Small intestine (tissue), 7 donors: ENCODE data around the gene IFNG. TPM values are rescaled to one million over a fixed set of nuclear protein-coding genes. Genes with fewer than 3 reads are reported as not detected.

Source experiments
- DNase-seq, 2 donors: peaks; one replicate each; pipeline versions ENCODE4 v3.0.0 to v3.0.0-alpha.2; 2013
- FAIRE-seq: peaks from 2 replicates; lab custom pipeline; 2012; peaks lifted over from hg19 to GRCh38; lab: Jason Lieb, UNC
- H3K27ac ChIP-seq, 3 donors: one replicate each; pipeline ENCODE4 v1.5.1; 2013; ENCODE audit warnings: low read length in 2 of 3, mild to moderate bottlenecking in 2 of 3, control low read depth in 1 of 3, inconsistent platforms in 1 of 3, low read depth in 1 of 3, moderate library complexity in 1 of 3
- H3K27me3 ChIP-seq, 3 donors: one replicate each; pipeline ENCODE4 v1.6.1; 2013; ENCODE audit warnings: low read length in 3 of 3, inconsistent platforms in 1 of 3; ENCODE audit not compliant: control insufficient read depth in 3 of 3, insufficient read depth in 3 of 3
- H3K36me3 ChIP-seq, 3 donors: one replicate each; pipeline ENCODE4 v1.6.1; 2013; ENCODE audit warnings: low read length in 3 of 3, inconsistent platforms in 1 of 3, low read depth in 1 of 3, mild to moderate bottlenecking in 1 of 3, moderate library complexity in 1 of 3; ENCODE audit not compliant: control insufficient read depth in 3 of 3, insufficient read depth in 2 of 3
- H3K4me1 ChIP-seq, 3 donors: one replicate each; pipeline ENCODE4 v1.6.1; 2013; ENCODE audit warnings: low read length in 2 of 3, inconsistent platforms in 1 of 3, low read depth in 1 of 3, mild to moderate bottlenecking in 1 of 3, moderate library complexity in 1 of 3; ENCODE audit not compliant: control insufficient read depth in 3 of 3, insufficient read depth in 2 of 3
- H3K4me3 ChIP-seq, 3 donors: one replicate each; pipeline ENCODE4 v1.5.1; 2013; ENCODE audit warnings: low read length in 3 of 3, control low read depth in 1 of 3, inconsistent platforms in 1 of 3, low read depth in 1 of 3, mild to moderate bottlenecking in 1 of 3, moderate library complexity in 1 of 3
- H3K9me3 ChIP-seq, 2 donors: one replicate each; pipeline ENCODE4 v1.6.1; 2013; ENCODE audit warnings: low read depth in 1 of 2, low read length in 1 of 2; ENCODE audit not compliant: control insufficient read depth in 2 of 2, insufficient read depth in 1 of 2
- WGBS, 3 donors: extraction: QIAGEN DNeasy Blood & Tissue Kit; methylation state at CpG; one replicate each; pipeline ENCODE4 v1.1.7; 2013; 5-methylcytosine and 5-hydroxymethylcytosine counted together
- polyA plus RNA-seq, 4 donors: library from polyadenylated mRNA; stranded (reverse) in 3 of 4; unstranded in 1 of 4; fragments of 200-250 nt in 3 of 4; fragments of 120-200 nt in 1 of 4; gene quantifications; one replicate each; pipeline versions ENCODE4 v1.2.1 to v1.2.3, GENCODE V29; 2013
- donor health status: healthy with polysubstance abuse.
- donor health status: control.
- donor health status: control.
- donor health status: Bipolar disorder and iron deficiency.
- donor health status: healthy.

The IFNG gene
- polyA plus RNA-seq, 4 donors = not detected

DNA sequence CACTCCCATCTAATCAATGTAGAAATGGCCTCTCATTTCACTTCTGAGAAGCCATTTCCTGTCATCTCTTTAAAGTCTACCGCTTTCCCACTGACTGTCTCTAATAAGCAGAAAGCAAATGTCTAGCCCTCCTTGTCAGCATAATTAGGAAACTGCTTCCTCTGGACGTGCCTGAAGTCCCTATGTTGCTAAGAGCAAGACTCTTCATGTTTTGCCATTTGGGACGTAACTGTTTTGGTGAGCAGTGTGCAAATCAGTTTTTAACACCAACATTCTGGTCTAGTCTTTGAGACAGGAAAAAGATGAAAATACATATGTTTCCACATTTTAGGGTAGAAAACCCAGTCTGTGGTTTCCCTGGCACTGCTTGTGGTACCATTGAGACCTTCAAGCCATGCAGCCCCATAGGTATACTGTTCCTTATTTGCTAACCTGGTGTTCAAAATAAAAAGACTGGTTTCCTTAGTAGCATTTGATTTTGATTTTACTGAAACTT, 22.2 kb downstream of the IFNG start:
- 42 to 58% (median 49%) methylated on average over 3 of the region's 3 CpGs for WGBS, 3 donors
- no peaks in the 10 kb centered on the region for H3K36me3 ChIP-seq
- FAIRE-seq (no peak), DNase-seq (peak in 1 of 2 donors; percentile 8)
- peaks cover 0 to 3% (median 0%) of the 10 kb centered on the region in 3 donors for H3K27me3 ChIP-seq
- H3K9me3 ChIP-seq = peaks cover 0 to 5% of the 10 kb centered on the region in 2 donors
- no peaks in the 10 kb centered on the region for H3K4me1 ChIP-seq
- H3K27ac ChIP-seq = no peak overlapping the region
- no peak overlapping the region for H3K4me3 ChIP-seq

DNA sequence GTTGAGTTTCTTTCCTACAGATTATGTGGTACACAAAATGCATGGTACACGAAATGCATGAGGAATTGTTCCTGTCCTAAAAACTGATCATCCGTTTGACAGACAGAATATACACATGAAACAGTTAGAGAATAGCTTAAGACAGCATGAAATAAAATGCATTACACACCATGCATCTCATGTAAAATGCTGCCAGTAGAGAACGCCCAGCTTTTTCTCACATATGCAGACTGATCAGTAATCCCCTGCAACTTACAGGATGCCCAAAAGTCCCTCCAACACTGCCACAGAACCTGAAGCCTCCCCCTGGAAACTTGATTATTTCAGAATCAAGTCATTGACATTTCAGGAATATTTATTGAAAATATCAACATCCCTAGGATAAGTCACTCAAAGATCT, 24.0 kb downstream of the IFNG start:
- DNase-seq (no peak), FAIRE-seq (no peak)
- Histone ChIP-seq H3K9me3 (peaks cover 0 to 12% of the 10 kb centered on the region in 2 donors), H3K27ac (no peak overlapping the region), H3K4me1 (no peaks in the 10 kb centered on the region), H3K27me3 (peaks cover 0 to 3% (median 0%) of the 10 kb centered on the region in 3 donors), H3K36me3 (no peaks in the 10 kb centered on the region), H3K4me3 (no peak overlapping the region)
- WGBS, 3 donors = 80 to 84% (median 80%) methylated on average over 3 of the region's 3 CpGs

DNA sequence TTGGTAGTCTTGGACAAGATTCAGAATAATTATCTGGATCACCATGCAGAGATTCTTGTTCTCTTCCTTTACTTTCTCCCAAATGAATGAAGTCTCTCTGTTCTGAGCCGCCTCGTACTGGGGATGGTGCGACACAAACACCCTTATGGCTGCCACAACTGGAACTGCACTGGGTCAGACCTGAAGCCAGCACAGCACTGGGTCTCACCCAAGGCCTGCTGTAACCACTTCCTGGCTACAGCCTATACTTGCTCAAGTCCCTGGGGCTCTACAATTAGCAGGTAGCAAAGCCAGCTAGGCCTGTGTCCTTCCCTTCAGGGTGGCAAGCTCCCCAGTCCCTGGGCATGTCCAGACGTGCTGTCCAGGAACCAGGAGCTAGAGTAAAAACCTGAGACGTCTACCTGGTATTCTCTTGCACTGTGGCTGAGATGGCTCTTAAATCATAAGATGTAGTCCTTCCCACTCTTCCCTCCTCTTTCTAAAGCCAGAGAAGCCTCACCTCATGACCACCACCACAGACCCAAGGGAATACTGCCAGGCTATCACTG, 27.6 kb downstream of the IFNG start:
- 81 to 96% (median 92%) methylated on average over 5 of the region's 5 CpGs for WGBS, 3 donors
- H3K36me3 ChIP-seq = no peaks in the 10 kb centered on the region
- FAIRE-seq = no peak
- no peak overlapping the region for H3K27ac ChIP-seq
- no peak for DNase-seq
- no peaks in the 10 kb centered on the region for H3K4me1 ChIP-seq
- H3K4me3 ChIP-seq = no peak overlapping the region
- peaks cover 0 to 3% (median 0%) of the 10 kb centered on the region in 3 donors for H3K27me3 ChIP-seq
- peaks cover 0 to 20% of the 10 kb centered on the region in 2 donors for H3K9me3 ChIP-seq

DNA sequence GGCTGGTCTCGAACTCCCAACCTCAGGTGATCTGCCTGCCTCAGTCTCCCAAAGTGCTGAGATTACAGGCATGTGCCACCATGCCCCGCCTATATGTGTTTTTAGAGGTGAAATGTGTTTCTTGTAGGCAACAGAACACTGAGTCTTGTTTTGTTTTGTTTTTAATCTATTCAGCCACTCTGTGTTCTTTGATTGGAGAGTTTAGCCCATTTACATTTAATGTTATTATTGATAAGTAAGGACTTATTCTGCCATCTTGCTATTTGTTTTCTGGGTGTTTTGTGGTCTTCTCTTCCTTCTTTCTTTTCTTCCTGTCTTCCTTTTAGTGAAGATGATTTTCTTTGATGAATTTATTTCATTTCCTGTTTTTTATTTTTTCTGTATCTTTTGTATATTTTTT, 29.6 kb downstream of the IFNG start:
- Histone ChIP-seq H3K27ac (no peak overlapping the region), H3K36me3 (no peaks in the 10 kb centered on the region), H3K27me3 (no peaks in the 10 kb centered on the region), H3K9me3 (peaks cover 0 to 20% of the 10 kb centered on the region in 2 donors), H3K4me1 (no peaks in the 10 kb centered on the region), H3K4me3 (no peak overlapping the region)
- 85 to 95% (median 90%) methylated on average over 2 of the region's 2 CpGs for WGBS, 3 donors
- no peak for DNase-seq
- no peak for FAIRE-seq

DNA sequence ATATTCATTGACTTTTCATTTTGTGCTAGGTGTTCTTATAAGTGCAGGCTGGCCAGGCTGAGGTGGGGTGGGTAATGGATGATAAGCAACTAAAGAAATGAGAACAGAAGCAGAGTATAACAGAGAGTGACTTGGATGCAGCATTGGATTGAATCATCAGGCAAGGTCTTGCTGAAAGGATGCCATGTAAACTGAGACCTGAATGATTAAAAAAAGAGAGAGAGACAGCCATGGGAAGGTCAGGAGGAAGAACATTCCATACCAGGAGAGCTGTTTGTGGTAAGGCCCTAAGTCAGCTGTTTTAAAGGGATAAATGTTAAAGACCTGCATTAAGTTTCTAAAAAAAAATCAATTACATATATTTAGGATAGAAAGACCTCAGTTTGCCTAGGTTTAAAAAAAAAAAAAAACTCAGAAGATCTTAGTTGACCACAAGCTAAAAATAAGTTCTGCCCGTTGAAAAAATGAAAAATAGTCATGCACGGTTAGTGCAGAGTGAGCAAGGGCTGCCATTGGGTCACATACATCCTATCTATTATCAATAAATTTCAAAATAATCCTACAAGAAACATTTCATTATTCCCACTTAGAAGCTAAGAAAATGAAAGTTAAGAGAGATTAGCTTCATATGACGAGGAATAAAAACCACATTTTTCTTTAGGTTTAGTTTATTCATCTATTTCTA, 37.2 kb downstream of the IFNG start:
- FAIRE-seq = no peak

DNA sequence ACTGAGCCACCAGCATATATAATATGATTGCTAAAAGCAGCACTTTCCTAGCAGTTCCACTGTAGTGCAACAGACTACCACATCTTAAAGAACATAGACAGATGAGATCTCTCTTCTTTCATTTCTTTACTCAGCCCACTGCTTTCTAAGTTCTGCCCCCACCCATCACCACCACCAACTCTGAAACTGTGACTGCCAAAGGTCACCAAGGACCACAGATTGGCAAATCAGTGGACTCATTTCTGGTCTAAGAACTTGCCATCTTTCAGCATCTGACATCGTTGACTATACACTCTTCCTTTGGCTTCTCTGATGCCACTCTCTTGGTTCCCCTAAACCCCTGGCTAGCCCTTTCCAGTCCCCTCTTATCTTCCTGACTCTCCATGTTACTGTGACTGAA, 38.4 kb downstream of the IFNG start:
- 70 to 88% (median 81%) methylated on average over 1 of the region's 1 CpG for WGBS, 3 donors
- no peaks in the 10 kb centered on the region for H3K36me3 ChIP-seq
- no peak overlapping the region for H3K4me3 ChIP-seq
- no peak for FAIRE-seq
- DNase-seq = no peak
- no peaks in the 10 kb centered on the region for H3K4me1 ChIP-seq
- H3K27ac ChIP-seq = no peak overlapping the region
- H3K9me3 ChIP-seq = no peaks in the 10 kb centered on the region
- H3K27me3 ChIP-seq = no peaks in the 10 kb centered on the region

More for the DNA sequence above, 37.2 kb downstream of the IFNG start:
- Histone ChIP-seq H3K4me3 (no peak overlapping the region), H3K9me3 (no peaks in the 10 kb centered on the region), H3K27me3 (no peaks in the 10 kb centered on the region), H3K4me1 (no peaks in the 10 kb centered on the region), H3K36me3 (no peaks in the 10 kb centered on the region), H3K27ac (no peak overlapping the region)
- no peak for DNase-seq
- WGBS, 3 donors = 57 to 75% (median 63%) methylated on average over 3 of the region's 3 CpGs

DNA sequence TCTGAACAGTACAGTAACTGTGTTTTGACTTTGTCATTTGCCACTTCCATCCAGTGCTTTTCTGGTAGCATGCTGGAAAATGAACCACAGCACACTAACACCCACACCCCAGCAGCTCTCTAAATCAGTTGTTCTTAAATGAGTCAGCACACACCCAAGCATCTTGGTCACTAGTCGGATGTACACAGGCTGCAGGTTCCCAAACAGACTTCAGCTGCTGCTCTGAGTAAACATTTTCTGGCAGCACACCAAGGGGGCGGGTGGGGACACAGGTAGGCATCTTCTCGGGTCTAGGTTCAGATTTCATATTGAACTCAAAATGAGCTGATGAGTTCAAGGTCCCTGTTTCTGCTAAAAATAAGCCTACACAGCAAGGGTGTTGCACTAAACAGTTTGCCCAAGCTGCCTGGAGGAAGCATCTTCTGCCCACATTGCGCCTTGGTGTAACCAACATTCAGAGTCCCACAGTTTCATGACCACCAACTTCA, 39.8 kb downstream of the IFNG start:
- Histone ChIP-seq H3K27ac (no peak overlapping the region), H3K9me3 (no peaks in the 10 kb centered on the region), H3K4me1 (no peaks in the 10 kb centered on the region), H3K36me3 (no peaks in the 10 kb centered on the region), H3K27me3 (no peaks in the 10 kb centered on the region), H3K4me3 (no peak overlapping the region)
- no peak for FAIRE-seq
- 20 to 58% (median 25%) methylated on average over 4 of the region's 4 CpGs for WGBS, 3 donors
- peak in 1 of 2 donors; percentile 16 for DNase-seq

DNA sequence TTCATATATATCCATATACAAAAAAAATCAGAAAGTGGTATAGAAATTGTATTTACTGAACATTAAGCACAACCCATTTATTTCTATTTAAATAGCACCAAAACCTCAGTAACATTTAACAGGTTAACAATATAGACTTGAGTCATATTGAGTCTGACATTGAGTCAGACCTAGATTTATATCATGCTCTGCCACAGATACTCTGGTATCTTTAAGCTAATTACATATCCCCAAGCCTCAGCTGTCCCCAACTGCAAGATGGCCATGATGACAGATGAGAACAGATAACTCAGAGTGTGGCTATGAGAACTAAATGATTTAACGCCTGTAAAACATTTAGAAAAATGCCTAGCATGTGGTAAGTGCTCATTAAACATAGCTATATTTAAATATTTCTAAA, 40.3 kb downstream of the IFNG start:
- FAIRE-seq = no peak
- Histone ChIP-seq H3K36me3 (no peaks in the 10 kb centered on the region), H3K9me3 (no peaks in the 10 kb centered on the region), H3K27me3 (no peaks in the 10 kb centered on the region), H3K4me3 (no peak overlapping the region), H3K27ac (no peak overlapping the region), H3K4me1 (no peaks in the 10 kb centered on the region)
- no peak for DNase-seq
- 41 to 56% (median 52%) methylated on average over 1 of the region's 1 CpG for WGBS, 3 donors
